Central memory CD4-positive, alpha-beta T cell (primary cell): ENCODE measurements around the gene FAM200B.
"Not testable (repeated sequence)": the region's sequence is repeated elsewhere in the genome, so short reads cannot be mapped to it uniquely, and the experiment has no call there.

Experiments
- DNase-seq: peaks from one replicate; pipeline ENCODE4 v3.0.0; 2022

FAM200B gene

GRCh38 chr4:15702941-15703403 is 21.3 kb downstream of the FAM200B start, which contains the start of gene BST1:
BST1 (plus strand) TSS chr4:15703065; CDS start chr4:15703145, 80 bp downstream.
- peak; percentile 32 for DNase-seq

GRCh38 chr4:15703439-15703838 is 21.8 kb downstream of the FAM200B start:
- no peak for DNase-seq

- DNase-seq = no peak
Observed at GRCh38 chr4:15704129-15704528, 22.5 kb downstream of the FAM200B start.

GRCh38 chr4:15706646-15707362 is 25.2 kb downstream of the FAM200B start:
- DNase-seq = no peak

GRCh38 chr4:15707363-15707715 is 25.7 kb downstream of the FAM200B start:
- DNase-seq = no peak

GRCh38 chr4:15711762-15712161 is 30.1 kb downstream of the FAM200B start:
- no peak for DNase-seq

GRCh38 chr4:15712214-15712613 is 30.6 kb downstream of the FAM200B start:
- DNase-seq = no peak

- DNase-seq = no peak
Observed at GRCh38 chr4:15714141-15714540, 32.5 kb downstream of the FAM200B start.

GRCh38 chr4:15714646-15715435 is 33.2 kb downstream of the FAM200B start:
- no peak for DNase-seq

- DNase-seq = no peak
Observed at GRCh38 chr4:15716115-15716514, 34.5 kb downstream of the FAM200B start.

GRCh38 chr4:15717086-15717485 is 35.5 kb downstream of the FAM200B start:
- DNase-seq = no peak

- no peak for DNase-seq
Observed at GRCh38 chr4:15717657-15718416, 36.2 kb downstream of the FAM200B start.

GRCh38 chr4:15718465-15718864 is 36.8 kb downstream of the FAM200B start:
- DNase-seq = no peak

GRCh38 chr4:15718959-15719358 is 37.3 kb downstream of the FAM200B start:
- no peak for DNase-seq

GRCh38 chr4:15719506-15719905 is 37.9 kb downstream of the FAM200B start:
- no peak for DNase-seq

- DNase-seq = no peak
Observed at GRCh38 chr4:15720851-15721250, 39.2 kb downstream of the FAM200B start.

GRCh38 chr4:15725608-15726007 is 44.0 kb downstream of the FAM200B start:
- peak; percentile 45 for DNase-seq

- peak; percentile 48 for DNase-seq
Observed at GRCh38 chr4:15729910-15730533, 48.4 kb downstream of the FAM200B start.

GRCh38 chr4:15733061-15733460 is 51.4 kb downstream of the FAM200B start:
- DNase-seq = not testable (repeated sequence)

GRCh38 chr4:15735536-15735935 is 53.9 kb downstream of the FAM200B start:
- DNase-seq = no peak

GRCh38 chr4:15736514-15737050 is 55.0 kb downstream of the FAM200B start:
- DNase-seq = no peak

GRCh38 chr4:15737255-15737654 is 55.6 kb downstream of the FAM200B start:
- no peak for DNase-seq

- DNase-seq = no peak
Observed at GRCh38 chr4:15738877-15739276, 57.2 kb downstream of the FAM200B start.
